ENCODE results near the gene PDE2A.

Gene PDE2A

DNA sequence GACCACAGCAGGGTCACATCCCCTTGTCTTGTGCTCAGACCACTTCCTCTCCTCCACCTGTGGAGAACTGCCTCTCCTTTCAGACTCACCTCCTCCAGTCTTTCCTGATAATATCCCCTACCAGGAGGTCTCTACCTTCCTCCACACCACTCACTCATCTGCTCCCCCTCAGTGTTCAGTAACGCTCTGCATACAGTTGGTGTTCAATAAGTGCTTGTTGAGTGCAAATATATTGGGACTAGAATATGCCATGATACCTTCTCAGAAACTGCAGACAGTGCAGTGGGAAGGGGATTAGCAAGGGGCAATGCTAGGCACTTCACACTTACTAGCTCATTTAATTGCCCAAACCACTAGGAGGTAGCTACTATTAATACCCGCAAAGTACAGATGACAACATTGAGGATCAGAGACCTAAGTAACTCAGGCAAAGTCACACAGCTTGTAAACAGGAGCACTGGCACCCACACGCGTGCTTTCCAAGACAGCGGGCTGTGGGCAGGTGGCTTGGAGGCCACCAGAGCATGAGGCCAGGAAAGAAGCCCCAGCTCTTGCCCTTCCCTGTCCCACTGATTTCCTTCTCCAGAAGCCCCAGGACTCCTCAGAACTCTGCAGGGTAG, 8.1 kb upstream of the PDE2A start:
- DNase-seq = no peak

DNA sequence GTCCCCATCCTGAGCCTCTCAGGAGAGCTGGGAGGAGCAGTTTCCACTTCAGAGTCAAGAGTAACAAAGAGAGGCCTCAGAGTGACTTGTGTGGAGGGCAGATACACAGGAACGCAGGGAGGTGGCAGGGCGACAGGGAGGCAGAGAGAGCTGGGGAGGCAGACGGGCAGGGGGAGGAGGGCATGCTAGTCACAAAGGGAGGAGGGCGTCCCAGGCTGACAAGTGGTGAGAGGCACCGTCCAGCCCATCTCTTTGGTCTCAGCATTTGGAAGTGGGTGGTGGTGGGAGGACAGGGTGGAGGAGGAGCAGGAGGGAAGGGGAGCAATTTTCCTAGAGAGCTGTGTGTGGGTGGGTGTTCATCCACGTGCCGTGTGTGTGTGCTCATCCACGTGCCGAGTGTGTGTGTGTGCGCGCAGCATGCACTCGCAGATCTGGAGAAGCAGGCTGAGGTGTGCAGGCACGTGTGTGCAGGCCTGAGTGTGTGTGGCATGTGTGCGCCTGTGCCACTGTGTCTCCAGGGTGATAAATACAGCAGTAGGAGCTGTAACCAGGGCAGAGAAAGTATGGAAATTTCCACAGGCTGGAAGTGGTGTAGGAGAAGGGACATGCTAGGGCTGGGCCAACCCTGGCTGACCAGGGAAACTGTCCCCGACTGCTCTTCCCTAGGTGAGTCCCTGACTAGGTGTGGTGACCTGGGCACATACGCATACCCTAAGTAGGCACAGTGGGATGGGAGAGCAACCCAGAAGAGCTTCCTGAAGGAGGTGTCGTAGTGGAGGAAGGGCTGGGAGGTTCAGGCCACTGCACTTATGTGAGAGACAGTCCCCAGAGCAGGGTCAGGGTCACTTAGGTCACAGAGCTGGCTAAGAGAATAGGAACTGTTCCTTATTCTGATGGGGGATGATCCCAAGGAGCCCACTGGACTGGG, 7.3 kb upstream of the PDE2A start:
- DNase-seq = no peak

DNA sequence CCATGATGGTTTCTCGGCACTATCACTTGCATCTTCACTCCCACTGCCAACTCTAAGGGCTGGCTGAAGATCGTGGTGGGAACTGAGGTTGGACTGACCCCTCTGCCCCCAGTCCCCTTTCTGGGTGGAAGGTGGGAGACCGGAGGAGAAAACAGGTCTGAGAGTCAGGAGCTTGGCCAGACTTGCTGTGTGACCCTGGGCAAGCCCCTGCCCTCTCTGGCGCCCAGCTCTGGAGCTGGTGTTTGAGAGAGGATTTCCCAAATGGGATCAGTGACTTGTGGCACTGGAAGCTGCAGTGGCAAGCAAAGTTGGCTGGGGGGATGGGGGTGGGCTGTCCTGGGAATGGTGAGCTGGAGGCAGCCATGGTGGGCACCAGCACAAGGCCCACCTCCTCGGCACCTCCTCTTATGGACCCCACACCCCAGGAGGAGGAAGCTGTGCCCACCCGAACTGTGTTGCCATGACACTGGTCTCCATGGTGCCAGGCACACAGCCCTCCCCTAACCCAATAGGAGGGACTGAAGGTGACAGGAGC, 6.5 kb upstream of the PDE2A start:
- no peak for DNase-seq

DNA sequence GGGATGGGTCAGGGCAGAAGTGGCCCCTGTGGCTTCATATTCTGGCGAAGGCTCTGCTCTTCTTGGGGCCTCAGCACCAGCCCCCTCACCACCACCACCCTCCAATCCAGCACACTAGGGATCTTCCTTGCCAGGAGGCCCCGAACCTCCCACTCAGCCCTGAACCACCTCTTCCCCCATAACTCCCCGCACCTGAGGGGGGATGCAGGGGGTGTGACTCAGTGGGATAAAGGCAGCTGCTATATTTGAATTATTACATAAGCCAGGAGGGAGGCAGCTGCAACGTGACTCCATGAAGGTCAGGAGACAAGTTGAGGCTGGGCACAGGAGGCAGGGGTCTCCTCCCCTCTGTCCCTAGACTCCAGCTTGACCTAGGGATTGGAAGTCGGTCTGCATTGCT, 5.6 kb upstream of the PDE2A start:
- no peak for DNase-seq

DNA sequence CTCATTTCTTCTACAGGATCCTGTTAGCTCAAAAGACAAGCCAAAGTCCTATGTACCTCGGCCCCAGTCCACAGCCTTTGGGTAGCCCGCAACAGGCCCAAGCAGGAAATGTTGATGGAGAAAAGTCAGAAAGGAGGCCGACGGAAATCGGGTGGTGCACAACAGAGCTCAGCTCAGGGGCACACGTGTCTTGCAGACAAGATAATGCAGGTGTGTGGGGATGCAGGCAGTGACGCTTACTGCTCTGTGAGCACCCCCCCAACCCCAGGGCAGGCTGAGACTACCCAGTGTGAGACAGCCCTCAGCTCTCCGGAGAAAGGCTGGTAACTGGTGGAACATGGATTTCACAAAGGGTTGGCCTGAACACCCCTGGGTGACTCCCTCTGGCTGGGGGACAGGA, 4.3 kb upstream of the PDE2A start:
- DNase-seq = no peak

DNA sequence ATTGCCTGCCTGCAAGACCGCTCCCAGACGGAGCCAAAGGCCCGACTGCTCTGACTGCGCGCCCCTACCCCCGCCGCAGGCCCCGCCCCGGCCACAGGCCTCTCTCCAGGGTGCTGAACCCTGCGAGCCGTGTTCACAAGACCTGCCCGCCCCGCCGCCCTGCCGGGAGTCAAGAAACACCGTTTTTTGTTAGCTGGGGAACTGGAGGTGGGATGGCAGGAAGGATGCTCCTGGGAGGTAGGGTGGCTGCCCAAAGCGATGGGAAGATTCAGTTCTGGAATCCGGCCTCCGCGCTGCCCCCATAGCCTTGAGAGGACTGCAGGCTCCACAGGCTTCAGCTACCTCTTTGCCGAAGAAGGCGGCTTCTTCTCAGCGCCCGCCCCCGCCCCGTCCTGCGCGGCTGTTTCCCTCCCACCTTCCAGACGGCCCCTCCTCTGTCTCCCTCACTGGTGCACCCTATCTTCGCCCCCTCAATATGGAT, 2.7 kb upstream of the PDE2A start:
- DNase-seq = peak; percentile 84

DNA sequence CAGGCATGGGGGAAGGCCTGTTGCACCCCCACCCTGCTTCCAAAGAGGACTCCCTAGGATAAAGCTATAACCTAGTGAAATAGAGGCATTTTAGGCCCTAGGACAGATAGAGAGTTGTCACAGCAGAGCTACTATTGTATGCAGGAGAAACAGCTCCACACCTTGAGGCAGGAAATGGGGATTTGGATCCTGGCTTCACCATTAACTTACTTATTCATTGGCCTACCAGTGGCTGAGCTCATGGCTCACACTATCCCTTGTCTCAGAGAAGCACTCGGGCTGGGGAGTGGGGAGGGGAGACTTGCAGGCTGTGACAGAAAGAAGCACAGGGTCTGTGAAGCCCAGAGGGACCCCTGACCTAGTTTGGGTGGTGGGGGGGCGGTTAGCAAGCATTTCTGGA, 999 bp upstream of the PDE2A start:
- no peak for DNase-seq

DNA sequence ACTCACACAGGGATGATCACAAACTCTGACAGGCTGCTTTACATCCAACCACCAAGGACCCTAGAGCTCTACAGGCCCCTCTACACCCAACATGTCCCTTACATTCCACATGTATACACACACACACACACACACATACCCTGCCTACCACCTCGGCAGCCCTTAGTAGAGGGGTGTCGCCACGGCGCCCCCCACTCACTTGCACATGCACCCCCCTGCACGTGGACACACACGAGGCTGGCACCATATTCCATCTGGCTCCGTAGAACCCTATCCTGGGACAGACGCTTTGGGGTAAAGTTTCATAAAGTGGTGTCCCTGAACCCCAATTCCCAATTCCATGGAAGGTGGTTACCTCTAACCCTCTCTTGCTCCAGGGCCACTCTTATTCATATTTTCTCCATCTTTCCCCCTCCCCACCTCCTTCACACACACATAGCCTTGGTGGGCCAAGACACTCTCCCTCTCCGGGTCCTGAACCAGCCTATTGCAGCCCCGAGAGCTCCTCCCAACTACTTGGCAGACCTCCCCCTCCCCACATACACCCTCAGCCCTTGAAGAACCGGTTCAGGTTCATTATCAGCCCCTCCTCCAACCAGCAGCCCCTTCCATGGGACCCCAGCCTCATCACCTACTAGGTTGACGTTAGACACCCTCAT, 809 bp downstream of the PDE2A start:
- no peak for DNase-seq

DNA sequence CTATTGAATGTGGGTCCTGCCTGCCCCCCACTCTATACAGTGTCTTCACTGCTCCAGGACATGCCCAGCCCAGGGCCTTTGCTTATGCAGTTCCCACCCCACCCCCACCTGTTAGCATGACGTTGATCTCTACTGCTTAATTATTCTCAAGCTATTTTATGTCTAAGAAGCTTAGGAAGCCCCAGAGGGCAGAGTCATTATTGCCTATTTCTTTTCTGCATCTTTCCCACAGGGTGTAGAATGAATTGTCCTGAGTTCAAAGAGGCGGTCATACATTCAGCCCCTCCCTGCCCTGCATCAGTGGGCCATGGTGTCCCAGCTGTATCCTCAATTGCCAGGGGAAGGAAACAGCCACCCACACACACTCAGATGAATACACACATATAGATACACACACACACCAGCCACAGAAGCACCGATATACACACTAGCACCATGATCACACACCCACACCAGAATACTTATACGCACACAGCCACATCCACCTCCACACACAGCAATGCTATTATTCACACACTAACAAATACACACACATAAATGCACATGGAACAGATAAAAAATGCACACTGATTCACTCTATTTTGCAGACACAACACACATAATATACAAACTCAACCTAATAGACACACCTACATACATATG, 1.5 kb downstream of the PDE2A start:
- no peak for DNase-seq

DNA sequence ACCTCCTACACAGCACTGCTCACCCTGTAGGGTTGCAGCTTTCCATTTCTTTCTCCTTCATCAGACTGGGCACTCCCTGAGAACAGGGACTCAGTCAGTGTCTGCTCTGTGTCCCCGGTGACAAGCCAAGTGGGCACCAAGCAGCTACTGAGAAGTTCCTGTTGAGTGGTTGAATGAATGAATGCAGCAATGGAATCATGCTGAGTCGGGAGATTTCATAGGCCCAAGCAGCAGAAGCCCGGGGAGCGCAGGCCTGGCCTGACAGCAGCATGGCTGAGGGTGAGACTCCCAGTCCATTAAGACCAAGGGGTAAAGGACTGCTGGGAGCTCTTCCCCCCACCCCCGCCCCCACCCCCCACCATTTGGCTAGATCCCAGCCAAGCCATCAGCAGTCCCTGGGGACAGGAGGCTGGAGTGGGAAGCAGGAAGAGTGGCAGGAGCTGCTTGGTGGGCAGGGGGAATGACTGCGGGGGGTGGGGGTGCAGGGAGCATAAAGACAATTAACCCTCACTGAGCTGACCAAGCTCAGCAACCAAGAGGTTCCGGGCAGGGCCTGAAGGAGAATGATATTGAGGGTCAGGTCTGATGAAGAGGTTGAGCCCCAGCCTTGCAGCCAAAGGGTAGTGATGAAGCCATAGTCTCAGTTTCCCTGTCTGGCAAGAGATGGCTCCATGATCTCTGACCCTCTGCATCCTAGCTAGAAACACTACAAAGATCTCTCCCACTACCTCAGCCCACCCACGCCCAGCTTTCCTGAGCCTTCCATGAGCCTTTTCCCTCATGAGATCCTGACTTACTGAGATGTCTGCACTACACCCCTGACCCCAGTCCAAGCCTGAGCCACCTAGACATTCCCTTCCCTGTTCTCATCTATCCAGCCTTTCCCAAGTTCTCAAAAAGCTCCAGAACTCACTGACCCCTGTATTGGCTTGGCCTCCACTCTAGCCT, 2.8 kb downstream of the PDE2A start:
- DNase-seq = no peak

DNA sequence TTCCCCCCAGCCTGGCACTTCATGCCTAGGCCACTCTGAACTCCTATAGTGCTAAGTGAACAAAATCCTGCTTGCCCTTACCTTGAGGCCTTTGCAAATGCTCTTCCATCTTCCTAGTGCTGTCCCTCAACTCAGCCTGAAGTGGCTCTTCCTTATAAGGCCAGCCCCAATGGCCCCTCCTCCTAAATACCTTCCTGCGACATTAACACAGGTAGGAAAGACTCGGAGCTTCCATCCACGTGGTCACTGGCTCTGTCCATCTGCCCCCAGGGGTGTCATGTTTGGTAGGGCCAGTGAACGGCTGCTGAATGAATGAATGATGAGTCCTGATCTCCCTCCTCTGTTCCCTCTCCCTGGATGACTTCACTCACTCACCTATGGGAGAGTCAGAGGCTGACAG, 4.2 kb downstream of the PDE2A start:
- no peak for DNase-seq

DNA sequence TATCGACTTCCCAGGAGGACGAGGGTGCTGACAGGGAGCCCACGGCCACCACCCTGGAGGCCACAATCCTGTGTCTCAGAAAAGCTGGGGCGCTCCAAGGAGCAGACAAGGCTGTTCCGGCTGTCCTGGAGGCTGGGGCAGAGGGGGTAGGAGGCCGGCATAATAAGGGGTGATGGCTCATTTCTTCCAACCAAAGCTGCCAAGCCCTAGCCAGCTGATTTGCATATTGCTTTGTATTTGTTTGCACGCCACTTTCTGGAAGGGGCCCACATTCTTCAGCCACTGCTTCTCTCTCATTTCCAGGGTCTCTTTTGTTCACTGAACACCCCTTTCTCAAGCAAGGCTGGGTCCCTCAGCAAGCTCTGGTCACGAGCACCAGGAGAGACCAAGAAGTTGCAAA, 4.7 kb downstream of the PDE2A start:
- DNase-seq = no peak

DNA sequence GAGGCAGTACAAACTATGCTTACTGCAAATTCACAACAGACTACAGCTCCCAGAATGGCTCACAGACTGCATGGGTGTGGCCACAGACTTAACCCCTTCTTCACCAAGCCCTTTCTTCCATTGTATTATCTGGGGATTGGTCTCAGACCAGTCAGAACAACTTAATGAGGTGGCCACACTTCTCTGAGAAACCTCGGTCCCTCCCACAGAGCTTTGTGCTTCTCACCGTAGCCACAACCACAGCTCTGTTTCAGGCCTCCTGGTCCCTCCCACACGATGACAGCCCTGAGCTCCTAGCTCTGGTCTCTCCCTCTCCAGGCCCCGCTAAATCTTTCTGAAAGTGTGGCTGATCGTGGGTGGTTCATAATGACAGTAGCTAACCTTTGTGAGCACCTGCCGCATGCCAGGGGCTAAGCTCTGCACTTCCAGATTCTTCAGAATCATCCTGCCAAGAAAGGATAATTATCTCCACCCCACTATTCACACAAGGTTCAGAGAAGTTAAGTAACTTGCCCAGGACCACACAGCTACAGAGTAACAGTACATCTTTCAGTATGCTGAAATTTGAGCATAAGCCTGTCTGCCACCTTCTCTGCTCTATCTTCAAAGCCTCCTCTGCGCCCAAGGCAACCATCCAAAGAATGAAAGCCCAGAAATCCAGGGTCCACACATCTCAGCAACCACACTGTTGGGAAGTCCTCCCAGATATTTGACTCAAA, 5.4 kb downstream of the PDE2A start:
- DNase-seq = peak; percentile 65

DNA sequence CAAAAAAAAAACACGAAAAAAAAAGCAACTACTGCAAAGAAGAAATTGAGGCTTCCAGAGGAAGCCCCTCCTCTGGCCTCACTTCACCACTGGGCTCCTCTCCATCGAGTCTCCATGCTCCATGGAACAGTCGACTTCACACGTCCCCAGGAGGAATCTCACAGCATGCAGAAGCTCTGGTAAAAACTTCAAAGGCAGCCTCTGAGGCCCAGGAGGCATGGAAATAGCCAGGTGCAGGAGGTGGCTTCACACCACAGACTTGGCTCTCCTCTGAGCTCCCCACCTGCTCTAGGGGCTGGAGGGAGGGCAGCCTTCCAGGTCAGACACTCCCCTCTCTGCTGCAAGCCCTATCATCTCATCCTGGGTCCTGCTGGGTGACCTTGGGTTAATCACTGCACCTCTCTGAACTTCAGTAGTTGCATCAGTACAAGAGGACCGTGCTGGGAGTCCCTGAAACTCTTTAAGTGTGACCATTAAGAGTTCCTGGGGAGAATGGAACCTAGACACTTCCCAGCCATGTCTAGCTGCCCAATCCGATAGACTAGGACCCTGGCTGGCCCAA, 8.2 kb downstream of the PDE2A start:
- no peak for DNase-seq

DNA sequence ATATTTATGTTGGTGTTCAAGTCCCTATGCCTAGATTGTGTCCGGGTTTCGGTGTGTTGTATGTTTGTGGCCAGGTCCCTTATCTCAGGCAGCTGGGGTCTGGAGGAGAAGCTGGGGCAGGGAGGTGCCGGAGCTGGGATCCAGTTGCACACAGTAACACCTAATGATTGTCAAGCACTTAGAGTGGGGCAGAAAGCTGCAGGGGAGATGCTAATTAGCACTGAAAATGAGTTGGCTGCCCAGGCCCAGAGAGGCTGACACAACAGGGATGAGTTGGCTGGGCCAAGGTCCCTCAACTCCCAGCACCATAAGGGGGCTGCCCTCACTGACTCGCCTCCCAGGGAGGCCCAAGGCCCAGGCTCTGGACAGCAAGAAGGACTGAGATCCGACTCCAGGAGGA, 12.2 kb downstream of the PDE2A start:
- DNase-seq = no peak

DNA sequence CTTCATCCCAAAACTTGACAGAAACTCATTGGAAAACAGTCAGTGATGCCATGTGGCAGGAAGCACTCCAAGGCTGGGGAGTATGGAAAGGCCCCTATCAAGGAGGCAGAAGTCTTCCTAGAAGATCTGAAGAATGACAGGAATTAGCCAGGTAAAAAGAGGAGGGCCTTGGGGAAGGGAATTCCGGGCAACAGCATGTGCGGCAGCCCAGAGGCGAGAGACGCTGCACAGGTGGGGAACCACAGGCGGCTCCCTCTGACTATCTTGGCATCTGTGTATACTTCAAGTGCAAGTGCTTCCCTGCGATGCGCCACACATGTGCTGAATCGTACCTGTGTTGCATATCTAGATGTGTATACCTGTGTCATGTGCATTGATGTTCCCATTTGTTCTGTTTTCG, 12.7 kb downstream of the PDE2A start:
- no peak for DNase-seq

DNA sequence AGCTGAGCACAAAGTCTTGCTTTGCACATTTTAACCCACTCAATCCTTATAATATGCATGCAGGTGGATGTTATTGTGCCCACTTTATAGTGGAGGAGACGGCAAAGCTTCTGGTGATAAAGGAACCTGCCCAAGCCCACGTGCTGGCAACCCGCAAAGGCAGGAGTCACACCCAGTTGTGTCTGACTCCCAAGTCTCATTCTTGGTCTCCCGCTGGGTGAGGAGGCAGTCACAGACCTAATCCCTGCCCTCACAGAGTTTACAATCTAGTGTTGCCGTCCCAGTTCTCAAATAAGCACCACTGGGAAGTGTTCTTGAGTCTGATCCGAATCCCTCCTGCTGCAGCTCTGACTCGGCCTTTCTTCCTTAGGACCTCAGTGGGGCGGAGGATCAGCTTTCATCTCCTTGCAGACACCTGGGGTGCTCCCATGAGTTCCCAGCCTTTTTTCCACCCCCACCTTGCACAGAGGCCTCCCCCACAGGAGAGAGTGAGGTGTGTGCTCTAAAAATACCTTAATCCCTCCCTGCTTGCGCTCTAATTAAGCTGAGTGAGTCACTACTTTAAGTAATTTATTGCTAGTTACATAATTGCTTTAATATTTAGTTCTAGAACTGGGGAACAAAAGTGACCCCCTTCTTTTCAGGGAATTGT, 15.1 kb downstream of the PDE2A start:
- no peak for DNase-seq

DNA sequence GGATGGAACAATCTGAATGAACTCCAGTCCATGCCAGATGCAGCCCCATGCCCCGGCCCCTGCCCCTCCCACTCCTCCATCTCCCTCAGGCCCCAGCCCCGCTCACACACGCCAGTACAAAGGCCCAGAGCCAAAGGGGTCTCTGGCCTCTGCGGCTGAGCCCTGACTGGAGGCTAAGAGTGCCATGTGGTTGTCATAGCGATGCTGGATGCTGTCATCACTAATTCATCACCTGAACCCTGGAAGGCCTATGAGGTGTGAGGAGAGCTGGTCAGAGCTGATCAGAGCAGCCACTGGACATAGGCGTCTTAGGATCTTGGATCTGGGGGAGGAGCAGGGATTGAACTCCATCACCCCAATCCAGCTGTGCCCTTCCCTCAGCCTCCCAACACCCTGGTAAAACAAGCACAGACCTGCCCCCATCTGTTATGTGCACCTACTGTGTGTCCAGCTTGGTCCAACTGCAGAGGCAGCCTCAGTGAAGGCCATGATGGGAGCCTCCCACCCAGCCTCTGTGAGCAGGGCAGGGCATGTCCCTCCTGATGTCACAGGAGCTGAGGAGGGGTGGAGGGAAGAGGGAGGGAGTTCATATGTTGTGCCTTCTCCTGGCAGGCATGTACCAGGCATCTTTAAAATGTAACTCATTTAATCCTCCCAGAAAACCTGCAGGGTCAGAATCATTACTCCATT, 16.7 kb downstream of the PDE2A start:
- no peak for DNase-seq

DNA sequence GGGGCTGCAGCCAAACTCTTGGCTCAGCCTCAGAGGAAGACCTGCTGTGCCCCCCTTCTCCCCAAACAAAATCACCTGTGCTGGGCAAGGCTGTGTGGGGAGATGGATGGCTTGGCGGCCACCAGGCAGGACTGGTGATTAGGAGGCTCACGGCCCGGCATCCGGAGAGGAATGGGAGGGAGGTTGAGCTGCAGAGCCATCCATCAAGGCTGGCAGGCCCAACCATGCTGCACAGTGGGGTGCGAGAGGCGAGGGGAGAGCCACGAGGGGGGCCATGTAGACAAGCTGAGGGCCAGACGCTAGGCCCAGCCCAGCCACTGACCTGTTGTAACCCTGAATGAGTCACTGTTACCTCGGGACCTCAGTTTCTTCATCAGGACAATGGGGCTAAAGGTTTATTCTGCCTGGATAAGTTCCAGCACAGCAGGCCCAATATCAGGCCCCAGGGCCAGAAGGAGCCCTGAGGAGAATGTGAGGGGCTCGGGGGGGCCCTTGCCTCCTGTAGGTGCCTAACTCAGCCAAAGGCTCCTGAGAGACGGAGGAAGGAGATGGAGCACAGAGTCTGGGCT, 18.2 kb downstream of the PDE2A start:
- no peak for DNase-seq
